ENCODE results near the gene FOXF1. TPM values are rescaled to one million over a fixed set of nuclear protein-coding genes. Genes with fewer than 3 reads are reported as not detected.

FOXF1 gene
- total and polyA plus RNA-seq, 2 of the 13 experiments (the other 11 are each of a cell fraction or from before 2014, with no cell fraction given), result not detected

- intact Hi-C loops (cut with micrococcal nuclease; ENCODE audit: unreplicated experiment) (no loop called here), in situ Hi-C loops (cut with HindIII; ENCODE audit: extremely low pct_ligation_motif_present, low pct_unique_long_range_greater_than_20kb) (no loop called here)
- H3K9ac ChIP-seq (ENCODE audit: insufficient read depth, low read depth, low read length), result no peak overlapping the region
- DNase-seq (ENCODE audit: low spot score) (no peak), FAIRE-seq (no peak), ATAC-seq (no peak)
- BruUV-seq (replicated peaks), result no TSS peak
- ChIA-PET POLR2A (no interaction called here), CTCF (ENCODE audit: low intra/inter-chr PET ratio, low total read pairs) (no interaction called here)
- H3K4me3 ChIP-seq (replicated peaks in 1 of 3; ENCODE audit: insufficient read depth in 1 of 3, low read depth in 2 of 3, low read length in 3 of 3), result no peak overlapping the region
- H3K79me2 ChIP-seq (ENCODE audit: insufficient read depth, low read length), result peaks cover 4% of the 10 kb centered on the region
- H3K4me1 ChIP-seq (ENCODE audit: insufficient read depth, low read length), result peaks cover 4% of the 10 kb centered on the region
- no peaks in the 10 kb centered on the region for H3K9me3 ChIP-seq (ENCODE audit: low read length)
- H3K36me3 ChIP-seq (replicated peaks in 1 of 2; ENCODE audit: control insufficient read depth in 1 of 2, insufficient read depth in 2 of 2, low read length in 2 of 2), result peaks cover 18 to 61% of the 10 kb centered on the region in 2 experiments
- no peak overlapping the region for H3K27ac ChIP-seq (ENCODE audit: extremely low read length, insufficient read depth, low read length)
- no peaks in the 10 kb centered on the region for H4K20me1 ChIP-seq (ENCODE audit: insufficient read depth, low read length)
- H3K27me3 ChIP-seq (ENCODE audit: control insufficient read depth in 1 of 2, insufficient read depth in 2 of 2, low read length in 2 of 2), result no peaks in the 10 kb centered on the region
- no peak overlapping the region for H2AFZ ChIP-seq (ENCODE audit: low read length)
- H3K4me2 ChIP-seq (ENCODE audit: low read depth, low read length), result no peak overlapping the region
- 82% methylated on average over 7 of the region's 8 CpGs for WGBS (ENCODE audit: low lambda C conversion rate)
- TF ChIP-seq NCOA5 (CRISPR knock-in tag; IDR thresholded peaks at IDR 0.05) (no peak), ZNF263 (CRISPR knock-in tag; IDR thresholded peaks at IDR 0.05) (no peak), MEIS1 (CRISPR knock-in tag; IDR thresholded peaks at IDR 0.05; ENCODE audit: borderline replicate concordance) (no peak), CSRNP2 (CRISPR knock-in tag; conservative IDR thresholded peaks at IDR 0.05; ENCODE audit: low read depth) (no peak), RXRB (CRISPR knock-in tag; IDR thresholded peaks at IDR 0.05; ENCODE audit: borderline replicate concordance) (no peak), ZBTB14 (CRISPR knock-in tag; IDR thresholded peaks at IDR 0.05) (no peak), NKX3-1 (CRISPR knock-in tag; IDR thresholded peaks at IDR 0.05) (no peak), ZFP36 (IDR thresholded peaks at IDR 0.05; ENCODE audit: borderline replicate concordance, low read depth, low read length, partially characterized antibody) (no peak), ZBED4 (CRISPR knock-in tag; IDR thresholded peaks at IDR 0.05; ENCODE audit: borderline replicate concordance) (no peak), KLF6 (CRISPR knock-in tag; IDR thresholded peaks at IDR 0.05) (no peak)
These were observed 39.0 kb downstream of the FOXF1 start for GRCh38 chr16:86549076-86549892.

All from HepG2 (cell line).